Measurements from ENCODE around the gene TAX1BP3. TPM values are rescaled to one million over a fixed set of nuclear protein-coding genes. Genes with fewer than 3 reads are reported as not detected.
"Not testable (repeated sequence)": the region's sequence is repeated elsewhere in the genome, so short reads cannot be mapped to it uniquely, and the experiment has no call there.

TAX1BP3 gene
- total RNA-seq, 1 donor from 2014 or later = 82.8 TPM

DNA sequence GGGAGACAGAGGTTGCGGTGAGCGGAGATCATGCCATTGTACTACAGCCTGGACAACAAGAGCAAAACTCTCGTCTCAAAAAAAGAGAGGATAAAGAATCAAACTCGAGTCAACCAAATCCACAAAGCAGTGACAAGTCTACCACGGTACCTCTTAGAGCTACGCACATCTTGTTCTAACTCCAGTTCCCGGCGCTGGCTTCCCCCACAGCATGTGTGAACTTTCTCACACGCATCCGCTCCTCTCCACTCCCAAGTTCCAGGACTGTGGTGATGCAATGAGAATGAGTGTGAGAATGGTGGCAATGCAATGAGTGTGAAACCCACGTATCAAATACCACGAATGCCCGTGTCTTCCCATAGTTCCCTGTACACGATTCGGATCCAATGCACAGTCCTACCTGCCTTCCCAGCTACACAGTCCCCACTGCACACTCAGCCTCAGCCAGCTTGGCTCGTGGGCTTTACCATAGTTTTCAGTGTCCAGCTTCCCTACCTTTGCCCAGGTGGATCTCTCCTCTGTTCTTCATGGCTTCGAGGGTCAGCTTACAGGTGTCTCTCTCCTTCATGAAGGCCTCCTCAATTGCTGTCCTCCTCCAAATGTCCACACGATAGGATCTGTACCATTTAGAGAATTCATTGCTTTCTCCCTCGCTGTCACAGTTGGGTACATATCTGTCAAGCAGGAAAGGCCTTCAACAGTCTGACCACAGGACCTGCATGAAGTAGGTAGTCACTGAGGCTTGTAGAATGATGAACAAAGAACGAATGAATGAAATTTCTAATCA is 36.7 kb upstream of the TAX1BP3 start:
- H3K27ac ChIP-seq = no peak overlapping the region
- no peaks in the 10 kb centered on the region for H3K9me3 ChIP-seq
- H3K4me1 ChIP-seq = no peaks in the 10 kb centered on the region
- no peaks in the 10 kb centered on the region for H3K27me3 ChIP-seq (ENCODE audit: low read depth)
- TF ChIP-seq, protein P1, sequence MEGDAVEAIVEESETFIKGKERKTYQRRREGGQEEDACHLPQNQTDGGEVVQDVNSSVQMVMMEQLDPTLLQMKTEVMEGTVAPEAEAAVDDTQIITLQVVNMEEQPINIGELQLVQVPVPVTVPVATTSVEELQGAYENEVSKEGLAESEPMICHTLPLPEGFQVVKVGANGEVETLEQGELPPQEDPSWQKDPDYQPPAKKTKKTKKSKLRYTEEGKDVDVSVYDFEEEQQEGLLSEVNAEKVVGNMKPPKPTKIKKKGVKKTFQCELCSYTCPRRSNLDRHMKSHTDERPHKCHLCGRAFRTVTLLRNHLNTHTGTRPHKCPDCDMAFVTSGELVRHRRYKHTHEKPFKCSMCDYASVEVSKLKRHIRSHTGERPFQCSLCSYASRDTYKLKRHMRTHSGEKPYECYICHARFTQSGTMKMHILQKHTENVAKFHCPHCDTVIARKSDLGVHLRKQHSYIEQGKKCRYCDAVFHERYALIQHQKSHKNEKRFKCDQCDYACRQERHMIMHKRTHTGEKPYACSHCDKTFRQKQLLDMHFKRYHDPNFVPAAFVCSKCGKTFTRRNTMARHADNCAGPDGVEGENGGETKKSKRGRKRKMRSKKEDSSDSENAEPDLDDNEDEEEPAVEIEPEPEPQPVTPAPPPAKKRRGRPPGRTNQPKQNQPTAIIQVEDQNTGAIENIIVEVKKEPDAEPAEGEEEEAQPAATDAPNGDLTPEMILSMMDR (IDR thresholded peaks at IDR 0.05) = no peak
- no peak overlapping the region for H3K4me3 ChIP-seq
- H3K36me3 ChIP-seq = no peaks in the 10 kb centered on the region
- ATAC-seq = no peak
- intact Hi-C loops (cut with DNase I) = no loop called here
- DNase-seq = no peak

DNA sequence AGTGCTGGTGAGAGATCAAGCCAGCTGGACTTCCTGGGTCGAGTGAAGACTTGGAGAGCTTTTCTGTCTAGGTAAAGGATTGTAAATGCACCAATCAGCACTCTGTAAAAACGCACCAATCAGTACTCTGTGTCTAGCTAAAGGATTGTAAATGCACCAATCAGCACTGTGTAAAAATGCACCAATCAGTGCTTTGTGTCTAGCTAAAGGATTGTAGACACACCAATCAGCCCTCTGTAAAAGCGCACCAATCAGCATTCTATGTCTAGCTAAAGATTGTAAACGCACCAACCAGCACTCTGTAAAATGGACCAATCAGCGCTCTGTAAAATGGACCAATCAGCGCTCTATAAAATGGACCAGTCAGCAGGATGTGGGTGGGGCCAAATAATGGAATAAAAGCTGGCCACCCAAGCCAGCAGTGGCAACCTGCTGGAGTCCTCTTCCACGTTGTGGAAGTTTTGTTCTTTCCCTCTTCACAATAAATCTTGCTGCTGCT is 33.7 kb upstream of the TAX1BP3 start:
- H3K4me3 ChIP-seq; DNase-seq; H3K27me3 ChIP-seq (ENCODE audit: low read depth); H3K4me1 ChIP-seq; H3K36me3 ChIP-seq; ATAC-seq; H3K9me3 ChIP-seq; intact Hi-C loops (cut with DNase I); H3K27ac ChIP-seq: not testable (repeated sequence)

DNA sequence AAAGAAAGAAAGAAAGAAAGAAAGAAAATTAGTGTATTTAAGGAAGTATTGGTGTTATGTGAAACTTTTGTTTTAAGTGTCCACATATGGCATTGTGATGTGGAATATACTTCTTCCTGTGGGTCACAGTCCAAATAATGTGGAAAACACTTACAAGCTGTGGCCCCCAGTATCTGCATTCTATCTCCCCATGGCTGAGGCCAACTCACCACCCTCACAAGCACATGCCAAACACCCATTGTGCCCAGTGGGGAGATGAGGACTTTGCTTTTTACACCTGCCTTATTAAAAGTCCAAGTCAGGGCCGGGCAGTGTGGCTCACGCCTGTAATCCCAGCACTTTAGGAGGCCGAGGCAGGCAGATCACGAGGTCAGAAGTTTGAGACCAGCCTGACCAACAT is 31.6 kb upstream of the TAX1BP3 start:
- Histone ChIP-seq H3K9me3 (no peaks in the 10 kb centered on the region), H3K27me3 (ENCODE audit: low read depth) (peaks cover 28% of the 10 kb centered on the region), H3K27ac (no peak overlapping the region), H3K4me3 (no peak overlapping the region), H3K36me3 (no peaks in the 10 kb centered on the region), H3K4me1 (peaks cover 17% of the 10 kb centered on the region)
- ATAC-seq (no peak), DNase-seq (no peak)
- TF ChIP-seq, protein P1 (IDR thresholded peaks at IDR 0.05) = no peak
- intact Hi-C loops (cut with DNase I) = no loop called here

DNA sequence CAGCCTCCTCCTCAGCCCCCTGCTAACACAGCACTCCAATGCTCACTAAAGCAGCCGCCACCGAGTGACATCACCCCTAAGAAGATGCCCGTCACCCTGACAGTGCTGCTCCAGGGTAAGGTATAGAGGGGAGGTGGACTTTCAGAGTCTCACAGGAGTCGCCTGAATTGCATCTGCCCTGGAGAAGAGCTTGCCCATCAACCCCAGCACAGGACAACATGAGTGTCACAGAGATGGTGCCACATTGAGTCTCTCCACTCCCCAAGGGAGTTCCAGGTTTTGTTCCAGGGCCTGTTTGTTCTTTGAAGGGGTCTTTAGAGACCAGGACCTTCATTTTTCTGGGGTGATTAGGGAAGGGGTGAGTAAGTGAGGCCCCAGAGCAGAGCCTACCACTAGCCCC is 29.8 kb upstream of the TAX1BP3 start:
- no peaks in the 10 kb centered on the region for H3K36me3 ChIP-seq
- intact Hi-C loops (cut with DNase I) = no loop called here
- no peaks in the 10 kb centered on the region for H3K9me3 ChIP-seq
- H3K27me3 ChIP-seq (ENCODE audit: low read depth) = peaks cover 46% of the 10 kb centered on the region
- ATAC-seq (no peak), DNase-seq (no peak)
- peaks cover 17% of the 10 kb centered on the region for H3K4me1 ChIP-seq
- TF ChIP-seq, protein P1 (IDR thresholded peaks at IDR 0.05) = no peak
- no peak overlapping the region for H3K4me3 ChIP-seq
- H3K27ac ChIP-seq = no peak overlapping the region

DNA sequence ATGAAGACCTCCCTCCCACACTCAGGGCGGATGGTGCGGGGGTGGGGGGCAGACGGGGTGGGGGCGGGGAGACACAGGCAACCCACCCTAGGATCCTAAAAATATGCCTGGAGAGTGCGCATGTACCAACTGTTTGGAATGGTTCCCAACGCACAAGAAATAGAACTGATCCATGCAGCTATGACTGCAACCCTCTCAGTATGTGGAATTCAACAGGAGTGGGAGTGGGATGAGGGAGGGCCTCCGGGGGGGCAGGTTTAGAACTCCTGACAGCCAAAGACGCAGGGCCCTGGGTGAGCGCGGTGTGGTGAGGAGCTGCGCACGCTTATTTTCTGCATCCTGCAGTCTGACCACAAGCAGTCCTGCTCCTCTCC is 28.7 kb upstream of the TAX1BP3 start:
- Histone ChIP-seq H3K36me3 (no peaks in the 10 kb centered on the region), H3K4me1 (peaks cover 17% of the 10 kb centered on the region), H3K27me3 (ENCODE audit: low read depth) (peaks cover 52% of the 10 kb centered on the region), H3K27ac (no peak overlapping the region), H3K4me3 (no peak overlapping the region), H3K9me3 (no peaks in the 10 kb centered on the region)
- DNase-seq (no peak), ATAC-seq (no peak)
- intact Hi-C loops (cut with DNase I) = no loop called here
- TF ChIP-seq, protein P1 (IDR thresholded peaks at IDR 0.05) = no peak

DNA sequence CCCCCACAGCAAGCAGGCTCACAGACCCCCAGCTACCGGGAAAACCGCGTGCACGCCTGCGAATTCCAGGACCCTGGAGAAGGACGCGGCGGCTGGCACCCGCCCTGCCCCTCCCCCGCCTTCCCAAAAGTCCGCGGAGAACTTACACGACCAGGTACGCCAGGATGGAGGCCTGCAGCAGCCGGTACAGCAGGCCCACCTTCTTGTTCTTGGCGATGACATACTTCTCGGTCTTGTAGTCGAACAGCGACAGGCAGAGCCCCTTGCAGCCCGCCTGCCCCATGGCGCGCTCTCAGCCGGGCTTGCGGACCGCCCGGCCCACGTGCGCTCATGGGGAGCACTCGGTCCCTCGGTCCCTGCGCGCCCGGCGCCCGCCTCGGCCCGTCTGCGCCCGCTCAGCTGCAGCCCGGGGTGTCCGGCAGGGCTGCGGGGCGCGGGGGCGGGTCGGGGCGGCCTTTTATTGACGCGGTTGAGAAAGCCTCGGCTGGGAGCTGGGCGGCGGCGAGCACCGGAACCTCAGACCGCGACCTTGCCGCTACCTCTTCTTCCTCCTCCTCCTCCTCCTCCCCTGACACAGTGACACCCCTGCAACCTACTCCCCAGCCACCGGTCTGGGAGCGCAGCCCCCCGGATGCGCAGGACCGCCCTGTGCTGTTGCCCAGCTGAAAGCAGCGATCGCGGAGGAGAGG is 27.5 kb upstream of the TAX1BP3 start, which contains the start of gene P2RX5:
Gene P2RX5, minus strand, starts transcription at position 433 of the 689 bp plus-strand sequence. Its CDS starts 150 bp downstream, at position 283.
- intact Hi-C loops (cut with DNase I) = no loop called here
- H3K27me3 ChIP-seq (ENCODE audit: low read depth) = peaks cover 63% of the 10 kb centered on the region
- ATAC-seq (peak; percentile 66 to 73), DNase-seq (peak; percentile 64)
- peak within 1 kb of the TSS; percentile 54 for H3K4me3 ChIP-seq
- no peaks in the 10 kb centered on the region for H3K9me3 ChIP-seq
- TF ChIP-seq, protein P1 (IDR thresholded peaks at IDR 0.05) = no peak
- no peaks in the 10 kb centered on the region for H3K36me3 ChIP-seq
- H3K4me1 ChIP-seq = peaks cover 17% of the 10 kb centered on the region
- no peak within 1 kb of the TSS for H3K27ac ChIP-seq

Measured in lower lobe of right lung (tissue), 2 donors.